Muscle of back (tissue), 13 donors: Measurements from ENCODE around the gene CSTPP1. TPM values are rescaled to one million over a fixed set of nuclear protein-coding genes. Genes with fewer than 3 reads are reported as not detected.

ENCODE experiments used
- DNase-seq, 3 donors: peaks; one replicate each; pipeline versions ENCODE4 v3.0.0 to v3.0.0-alpha.2; 2013
- long read RNA-seq, 9 donors: transcript quantifications; one replicate each; lab custom pipeline, GENCODE V29; 2026
- polyA plus RNA-seq, 10 donors: library from polyadenylated mRNA; unstranded; fragments of 120-200 nt; gene quantifications; one replicate each; pipeline ENCODE4 v1.2.1, GENCODE V29; 2013; ENCODE audit not compliant: insufficient read length in 10 of 10

Gene CSTPP1
- 10 to 100 TPM; 17.9 to 28.6 (median 20.0) TPM for polyA plus RNA-seq
- long read RNA-seq, donor 1, transcript C11orf49-201 (9 exons, 1,645 nt) = major isoform, 5 of 68 reads
- long read RNA-seq, donor 1, partial matches to known transcripts = 58 of 68 reads
- long read RNA-seq, donor 1, other reads (novel, unspliced or antisense) = 0 of 68 reads
- long read RNA-seq, donor 2, transcript C11orf49-223 (1 exons, 2,141 nt) = major isoform, 6 of 12 reads
- long read RNA-seq, donor 2, transcript C11orf49-201 (9 exons, 1,645 nt) = minor isoform, 5 of 12 reads
- long read RNA-seq, donor 2, partial matches to known transcripts = 0 of 12 reads
- long read RNA-seq, donor 2, other reads (novel, unspliced or antisense) = 0 of 12 reads
- long read RNA-seq, donor 3 = 0 reads
- long read RNA-seq, donor 4, partial matches to known transcripts = 72 of 86 reads
- long read RNA-seq, donor 4, other reads (novel, unspliced or antisense) = 10 of 86 reads
- long read RNA-seq, donor 5, transcript C11orf49-223 (1 exons, 2,141 nt) = major isoform, 8 of 116 reads
- long read RNA-seq, donor 5, partial matches to known transcripts = 50 of 116 reads
- long read RNA-seq, donor 5, other reads (novel, unspliced or antisense) = 51 of 116 reads
- long read RNA-seq, donor 6, transcript C11orf49-201 (9 exons, 1,645 nt) = major isoform, 6 of 84 reads
- long read RNA-seq, donor 6, transcript C11orf49-223 (1 exons, 2,141 nt) = minor isoform, 5 of 84 reads
- long read RNA-seq, donor 6, partial matches to known transcripts = 46 of 84 reads
- long read RNA-seq, donor 6, other reads (novel, unspliced or antisense) = 22 of 84 reads
- long read RNA-seq, donor 7, partial matches to known transcripts = 45 of 65 reads
- long read RNA-seq, donor 7, other reads (novel, unspliced or antisense) = 11 of 65 reads
- long read RNA-seq, donor 8, partial matches to known transcripts = 0 of 8 reads
- long read RNA-seq, donor 8, other reads (novel, unspliced or antisense) = 0 of 8 reads
- long read RNA-seq, donor 9, partial matches to known transcripts = 0 of 3 reads
- long read RNA-seq, donor 9, other reads (novel, unspliced or antisense) = 0 of 3 reads

- DNase-seq = peak; percentile 90 to 96 (median 94)
These were observed at the start of gene CSTPP1 for GRCh38 chr11:46936138-46937110. Gene CSTPP1 (plus strand): TSS chr11:46936761. CDS start chr11:46936806, 45 bp downstream.

- no peak for DNase-seq
These were observed 47.9 kb upstream of the CSTPP1 start for GRCh38 chr11:46888636-46889035.

- peak in 1 of 3 donors; percentile 6 for DNase-seq
These were observed 47.3 kb upstream of the CSTPP1 start for GRCh38 chr11:46889251-46889650.

GRCh38 chr11:46889689-46890475 lies 46.7 kb upstream of the CSTPP1 start:
- peak; percentile 67 to 85 (median 80) for DNase-seq

- no peak for DNase-seq
These were observed 45.9 kb upstream of the CSTPP1 start for GRCh38 chr11:46890665-46891064.

GRCh38 chr11:46892109-46892508 lies 44.5 kb upstream of the CSTPP1 start:
- DNase-seq = no peak

- no peak for DNase-seq
These were observed 43.7 kb upstream of the CSTPP1 start for GRCh38 chr11:46892838-46893237.

- DNase-seq = no peak
These were observed 42.1 kb upstream of the CSTPP1 start for GRCh38 chr11:46894506-46894905.

GRCh38 chr11:46894961-46895360 lies 41.6 kb upstream of the CSTPP1 start:
- DNase-seq = no peak

GRCh38 chr11:46895821-46896220 lies 40.7 kb upstream of the CSTPP1 start:
- DNase-seq = no peak

GRCh38 chr11:46896719-46897406 lies 39.7 kb upstream of the CSTPP1 start:
- peak in 1 of 3 donors; percentile 25 for DNase-seq

GRCh38 chr11:46898396-46899095 lies 38.0 kb upstream of the CSTPP1 start:
- no peak for DNase-seq

- no peak for DNase-seq
These were observed 37.0 kb upstream of the CSTPP1 start for GRCh38 chr11:46899501-46900025.

GRCh38 chr11:46900091-46900746 lies 36.3 kb upstream of the CSTPP1 start:
- no peak for DNase-seq

GRCh38 chr11:46901156-46901555 lies 35.4 kb upstream of the CSTPP1 start:
- no peak for DNase-seq

- DNase-seq = no peak
These were observed 33.9 kb upstream of the CSTPP1 start for GRCh38 chr11:46902694-46903093.

- DNase-seq = peak in 2 of 3 donors; percentile 58 to 74
These were observed 32.7 kb upstream of the CSTPP1 start for GRCh38 chr11:46903846-46904245.

GRCh38 chr11:46905806-46906205 lies 30.8 kb upstream of the CSTPP1 start:
- DNase-seq = no peak
